Measurements from ENCODE around the gene RHBDL3. TPM values are rescaled to one million over a fixed set of nuclear protein-coding genes. Genes with fewer than 3 reads are reported as not detected.

Gene RHBDL3
- total and polyA plus RNA-seq, 4 donors: 0.02 to 0.17 (median 0.05) TPM; not detected in 1

DNA sequence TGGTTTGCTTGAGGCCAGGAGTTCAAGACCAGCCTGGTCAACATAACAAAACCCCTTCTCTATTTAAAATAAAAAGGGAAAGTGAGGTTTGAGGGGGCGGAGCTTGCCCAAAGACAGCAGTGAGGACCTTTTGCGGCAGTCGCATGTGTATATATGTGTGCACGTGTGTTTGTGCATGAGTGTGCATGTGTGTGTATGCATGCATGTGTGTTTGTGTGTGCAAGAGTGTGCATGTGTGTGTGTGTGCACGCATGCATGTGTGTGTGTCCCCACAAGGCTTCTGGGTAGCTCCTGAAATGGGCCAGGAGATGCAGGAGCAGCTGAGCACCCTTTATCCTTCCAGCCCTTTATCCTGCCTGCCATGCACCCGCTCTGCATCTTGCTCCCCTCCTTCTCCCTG lies 9.0 kb downstream of the RHBDL3 start:
- H3K36me3 ChIP-seq (ENCODE audit: control insufficient read depth in 4 of 4, insufficient read depth in 3 of 4, low read depth in 1 of 4, low read length in 3 of 4): no peaks in the 10 kb centered on the region
- H3K27ac ChIP-seq (ENCODE audit: low read depth in 1 of 2, low read length in 2 of 2): no peak overlapping the region

DNA sequence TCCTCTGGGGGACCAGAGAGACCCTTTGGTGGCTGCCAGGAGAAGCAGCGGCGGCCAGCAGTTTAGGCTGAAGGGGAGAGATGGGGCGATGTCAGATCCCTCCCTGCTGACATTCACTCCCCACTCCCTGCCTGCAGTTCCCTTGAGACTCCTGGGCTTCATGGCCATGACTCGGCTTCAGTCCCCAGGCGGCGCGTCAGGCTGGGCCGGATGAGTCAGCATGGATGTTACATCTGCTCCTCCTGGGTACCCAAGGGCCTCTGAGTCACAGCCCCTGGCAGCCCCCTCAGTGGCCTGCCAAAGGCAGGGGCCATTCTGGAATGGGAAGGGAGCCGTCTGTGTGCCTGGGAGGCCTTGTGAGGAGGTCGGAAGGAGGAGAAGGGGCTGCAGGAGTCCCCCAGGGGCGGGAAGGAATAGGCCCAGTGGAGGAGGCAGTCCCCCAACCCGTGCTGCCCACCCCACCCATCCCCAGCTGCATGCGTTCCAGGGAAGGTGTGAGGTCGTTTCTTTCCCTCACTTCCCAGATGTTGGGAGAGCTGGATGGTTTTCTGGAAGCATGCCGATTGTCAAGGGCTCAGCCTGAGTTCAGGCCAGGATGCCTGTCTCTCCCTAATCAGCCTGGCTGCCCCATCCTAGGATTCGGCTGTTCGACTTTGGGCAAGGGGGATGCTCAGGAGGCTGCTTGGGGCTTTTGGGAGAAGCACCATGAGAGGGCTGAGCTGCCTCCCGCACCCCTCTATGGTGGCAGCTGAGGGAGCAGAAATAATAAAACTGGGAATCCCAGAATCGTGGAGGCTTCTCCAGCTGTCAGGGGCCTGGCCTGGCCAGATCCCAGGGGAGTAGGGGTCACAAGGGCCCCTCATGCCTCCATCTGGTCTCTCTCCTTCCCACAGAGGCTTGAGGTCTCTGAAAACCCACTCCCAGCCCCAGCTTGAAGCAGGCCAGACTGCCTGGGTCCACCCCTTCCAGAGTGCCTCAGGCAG lies 9.7 kb downstream of the RHBDL3 start:
- Histone ChIP-seq H3K27me3 (ENCODE audit: control insufficient read depth in 4 of 4, insufficient read depth in 4 of 4, low read length in 3 of 4) (peaks cover 0 to 2% (median 0%) of the 10 kb centered on the region in 4 donors), H3K9me3 (ENCODE audit: control insufficient read depth in 4 of 4, low read length in 3 of 4) (no peaks in the 10 kb centered on the region)
- 72% methylated on average over 19 of the region's 19 CpGs for WGBS

More for the DNA sequence above, 9.0 kb downstream of the RHBDL3 start:
- Histone ChIP-seq H3K4me3 (ENCODE audit: low read depth in 1 of 3, low read length in 3 of 3) (no peak overlapping the region), H3K9ac (ENCODE audit: low read depth in 1 of 2, low read length in 2 of 2) (no peak overlapping the region), H3K27me3 (ENCODE audit: control insufficient read depth in 4 of 4, insufficient read depth in 4 of 4, low read length in 3 of 4) (peaks cover 0 to 5% (median 0%) of the 10 kb centered on the region in 4 donors), H3K4me1 (ENCODE audit: control insufficient read depth in 4 of 4, insufficient read depth in 4 of 4, low read length in 3 of 4) (no peaks in the 10 kb centered on the region), H3K9me3 (ENCODE audit: control insufficient read depth in 4 of 4, low read length in 3 of 4) (no peaks in the 10 kb centered on the region)
- TF ChIP-seq GABPA (IDR thresholded peaks at IDR 0.05 in 1 of 2, conservative IDR thresholded peaks at IDR 0.05 in 1 of 2) (no peak), SP1 (IDR thresholded peaks at IDR 0.05) (no peak), HNF4G (IDR thresholded peaks at IDR 0.05) (no peak), RXRA (IDR thresholded peaks at IDR 0.05) (no peak), TAF1 (conservative IDR thresholded peaks at IDR 0.05) (no peak)
- TF ChIP-seq, protein P1, sequence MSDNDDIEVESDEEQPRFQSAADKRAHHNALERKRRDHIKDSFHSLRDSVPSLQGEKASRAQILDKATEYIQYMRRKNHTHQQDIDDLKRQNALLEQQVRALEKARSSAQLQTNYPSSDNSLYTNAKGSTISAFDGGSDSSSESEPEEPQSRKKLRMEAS (IDR thresholded peaks at IDR 0.05): no peak
- no peak for DNase-seq (ENCODE audit: low spot score)
- WGBS: 95% methylated on average over 6 of the region's 6 CpGs

DNA sequence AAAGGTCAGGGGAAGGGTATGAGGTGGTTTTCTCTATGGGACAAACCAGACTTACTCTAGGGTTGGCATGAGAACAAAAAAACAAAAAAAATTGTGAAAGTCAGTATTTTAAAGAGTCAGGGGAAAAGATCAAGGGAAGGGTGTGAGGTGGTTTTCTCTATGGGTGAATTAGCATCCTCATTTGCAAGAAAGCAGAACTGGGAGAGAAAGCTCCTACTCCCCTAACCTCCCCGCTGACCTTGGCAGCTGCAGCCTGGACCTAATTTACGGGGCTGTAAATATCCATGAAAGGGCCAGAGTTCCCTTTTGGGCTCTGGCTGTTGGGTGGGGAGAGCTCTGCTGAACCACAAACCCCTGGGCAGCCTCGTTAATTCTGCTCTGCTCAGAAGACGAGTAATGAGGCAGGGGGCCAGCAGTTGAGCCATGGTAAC lies 10.6 kb downstream of the RHBDL3 start:
- Histone ChIP-seq H3K9me3 (ENCODE audit: control insufficient read depth in 4 of 4, low read length in 3 of 4) (no peaks in the 10 kb centered on the region), H3K4me1 (ENCODE audit: control insufficient read depth in 4 of 4, insufficient read depth in 4 of 4, low read length in 3 of 4) (no peaks in the 10 kb centered on the region), H3K9ac (ENCODE audit: low read depth in 1 of 2, low read length in 2 of 2) (no peak overlapping the region), H3K27ac (ENCODE audit: low read depth in 1 of 2, low read length in 2 of 2) (no peak overlapping the region), H3K27me3 (ENCODE audit: control insufficient read depth in 4 of 4, insufficient read depth in 4 of 4, low read length in 3 of 4) (no peaks in the 10 kb centered on the region), H3K36me3 (ENCODE audit: control insufficient read depth in 4 of 4, insufficient read depth in 3 of 4, low read depth in 1 of 4, low read length in 3 of 4) (no peaks in the 10 kb centered on the region), H3K4me3 (ENCODE audit: low read depth in 1 of 3, low read length in 3 of 3) (no peak overlapping the region)
- TF ChIP-seq HNF4A (conservative IDR thresholded peaks at IDR 0.05) (no peak), YY1 (IDR thresholded peaks at IDR 0.05) (no peak), EGR1 (IDR thresholded peaks at IDR 0.05; ENCODE audit: low read depth in 2 of 2) (no peak), GABPA (IDR thresholded peaks at IDR 0.05 in 1 of 2, conservative IDR thresholded peaks at IDR 0.05 in 1 of 2) (no peak), TAF1 (conservative IDR thresholded peaks at IDR 0.05) (no peak), FOXA1 (IDR thresholded peaks at IDR 0.05) (no peak), JUND (IDR thresholded peaks at IDR 0.05) (no peak), HNF4G (IDR thresholded peaks at IDR 0.05) (no peak), FOXA2 (IDR thresholded peaks at IDR 0.05) (no peak), NR2F2 (IDR thresholded peaks at IDR 0.05) (no peak), RAD21 (IDR thresholded peaks at IDR 0.05) (no peak), RXRA (IDR thresholded peaks at IDR 0.05) (no peak)
- TF ChIP-seq, protein P2, sequence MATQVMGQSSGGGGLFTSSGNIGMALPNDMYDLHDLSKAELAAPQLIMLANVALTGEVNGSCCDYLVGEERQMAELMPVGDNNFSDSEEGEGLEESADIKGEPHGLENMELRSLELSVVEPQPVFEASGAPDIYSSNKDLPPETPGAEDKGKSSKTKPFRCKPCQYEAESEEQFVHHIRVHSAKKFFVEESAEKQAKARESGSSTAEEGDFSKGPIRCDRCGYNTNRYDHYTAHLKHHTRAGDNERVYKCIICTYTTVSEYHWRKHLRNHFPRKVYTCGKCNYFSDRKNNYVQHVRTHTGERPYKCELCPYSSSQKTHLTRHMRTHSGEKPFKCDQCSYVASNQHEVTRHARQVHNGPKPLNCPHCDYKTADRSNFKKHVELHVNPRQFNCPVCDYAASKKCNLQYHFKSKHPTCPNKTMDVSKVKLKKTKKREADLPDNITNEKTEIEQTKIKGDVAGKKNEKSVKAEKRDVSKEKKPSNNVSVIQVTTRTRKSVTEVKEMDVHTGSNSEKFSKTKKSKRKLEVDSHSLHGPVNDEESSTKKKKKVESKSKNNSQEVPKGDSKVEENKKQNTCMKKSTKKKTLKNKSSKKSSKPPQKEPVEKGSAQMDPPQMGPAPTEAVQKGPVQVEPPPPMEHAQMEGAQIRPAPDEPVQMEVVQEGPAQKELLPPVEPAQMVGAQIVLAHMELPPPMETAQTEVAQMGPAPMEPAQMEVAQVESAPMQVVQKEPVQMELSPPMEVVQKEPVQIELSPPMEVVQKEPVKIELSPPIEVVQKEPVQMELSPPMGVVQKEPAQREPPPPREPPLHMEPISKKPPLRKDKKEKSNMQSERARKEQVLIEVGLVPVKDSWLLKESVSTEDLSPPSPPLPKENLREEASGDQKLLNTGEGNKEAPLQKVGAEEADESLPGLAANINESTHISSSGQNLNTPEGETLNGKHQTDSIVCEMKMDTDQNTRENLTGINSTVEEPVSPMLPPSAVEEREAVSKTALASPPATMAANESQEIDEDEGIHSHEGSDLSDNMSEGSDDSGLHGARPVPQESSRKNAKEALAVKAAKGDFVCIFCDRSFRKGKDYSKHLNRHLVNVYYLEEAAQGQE (IDR thresholded peaks at IDR 0.05): no peak
- TF ChIP-seq, protein P3, sequence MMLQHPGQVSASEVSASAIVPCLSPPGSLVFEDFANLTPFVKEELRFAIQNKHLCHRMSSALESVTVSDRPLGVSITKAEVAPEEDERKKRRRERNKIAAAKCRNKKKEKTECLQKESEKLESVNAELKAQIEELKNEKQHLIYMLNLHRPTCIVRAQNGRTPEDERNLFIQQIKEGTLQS (IDR thresholded peaks at IDR 0.05): no peak
- TF ChIP-seq, protein P1 (IDR thresholded peaks at IDR 0.05): no peak
- DNase-seq (ENCODE audit: low spot score): no peak
- 72% methylated on average over 4 of the region's 4 CpGs for WGBS

More for the DNA sequence above, 9.7 kb downstream of the RHBDL3 start:
- Histone ChIP-seq H3K27ac (ENCODE audit: low read depth in 1 of 2, low read length in 2 of 2) (no peak overlapping the region), H3K4me1 (ENCODE audit: control insufficient read depth in 4 of 4, insufficient read depth in 4 of 4, low read length in 3 of 4) (no peaks in the 10 kb centered on the region), H3K9ac (ENCODE audit: low read depth in 1 of 2, low read length in 2 of 2) (no peak overlapping the region), H3K4me3 (ENCODE audit: low read depth in 1 of 3, low read length in 3 of 3) (no peak overlapping the region), H3K36me3 (ENCODE audit: control insufficient read depth in 4 of 4, insufficient read depth in 3 of 4, low read depth in 1 of 4, low read length in 3 of 4) (no peaks in the 10 kb centered on the region)
- no peak for DNase-seq (ENCODE audit: low spot score)
- TF ChIP-seq, protein P3 (IDR thresholded peaks at IDR 0.05): no peak
- TF ChIP-seq EGR1 (IDR thresholded peaks at IDR 0.05; ENCODE audit: low read depth in 2 of 2): no peak
- TF ChIP-seq TAF1 (conservative IDR thresholded peaks at IDR 0.05): no peak
- TF ChIP-seq FOXA1 (IDR thresholded peaks at IDR 0.05): no peak
- TF ChIP-seq HNF4A (conservative IDR thresholded peaks at IDR 0.05): no peak
- TF ChIP-seq, protein P1 (IDR thresholded peaks at IDR 0.05): no peak
- no peak for TF ChIP-seq RAD21 (IDR thresholded peaks at IDR 0.05)
- no peak for TF ChIP-seq JUND (IDR thresholded peaks at IDR 0.05)
- TF ChIP-seq HNF4G (IDR thresholded peaks at IDR 0.05): no peak
